Measurements from ENCODE around the gene PRDM12.

PRDM12 gene

DNA sequence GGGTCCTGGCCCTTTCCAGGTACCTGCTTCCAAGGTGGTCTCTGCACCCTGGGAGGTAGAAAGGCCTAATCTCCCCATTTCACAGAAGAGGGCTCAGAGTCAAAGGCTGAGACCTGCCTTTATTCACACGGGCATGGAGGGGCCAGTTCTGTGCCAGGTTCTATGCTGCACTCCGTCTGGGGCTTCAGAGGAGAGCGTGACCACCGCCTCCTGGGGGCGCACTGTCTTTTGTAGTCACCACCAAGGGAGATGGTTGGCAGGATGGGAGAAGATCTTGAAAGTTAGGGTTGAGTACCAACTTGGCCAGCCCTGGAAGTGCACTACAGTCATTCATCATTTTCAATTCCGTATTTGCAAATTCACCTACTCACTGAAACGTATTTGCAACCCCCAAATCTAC lies 23.7 kb upstream of the PRDM12 start:
- DNase-seq (ENCODE audit: low read depth in 1 of 2, low spot score in 1 of 2) = no peak
- no peak for TF ChIP-seq JUND (IDR thresholded peaks at IDR 0.05; ENCODE audit: low read depth)
- in situ Hi-C loops (cut with HindIII; ENCODE audit: low pct_unique_long_range_greater_than_20kb, low sequenced_read_pairs) = no loop called here

- in situ Hi-C loops (cut with HindIII; ENCODE audit: low pct_unique_long_range_greater_than_20kb, low sequenced_read_pairs) = no loop called here
- no peak for DNase-seq (ENCODE audit: low read depth in 1 of 2, low spot score in 1 of 2)
- no peak for TF ChIP-seq JUND (IDR thresholded peaks at IDR 0.05; ENCODE audit: low read depth)
Measured at GRCh38 chr9:130642926-130643325, 21.5 kb upstream of the PRDM12 start.

DNA sequence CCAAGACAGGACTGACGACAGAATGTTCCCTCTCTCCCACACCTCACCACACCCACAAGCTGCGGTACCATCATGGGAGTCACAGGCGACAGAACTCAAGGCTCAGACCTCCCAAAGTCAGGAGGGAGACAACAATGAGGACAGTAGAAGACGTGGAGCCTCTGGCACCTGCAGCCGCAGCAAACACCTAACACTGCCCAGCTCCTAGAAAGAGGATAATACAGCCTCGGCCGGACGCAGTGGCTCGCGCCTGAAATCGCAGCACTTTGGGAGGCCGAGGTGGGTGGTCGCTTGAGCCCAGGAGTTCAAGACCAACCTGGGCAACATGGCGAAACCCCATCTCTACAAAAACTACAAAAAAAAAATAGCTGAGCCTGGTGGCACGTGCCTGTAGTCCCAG lies 13.2 kb upstream of the PRDM12 start:
- no peak for TF ChIP-seq JUND (IDR thresholded peaks at IDR 0.05; ENCODE audit: low read depth)
- in situ Hi-C loops (cut with HindIII; ENCODE audit: low pct_unique_long_range_greater_than_20kb, low sequenced_read_pairs) = no loop called here
- no peak for DNase-seq (ENCODE audit: low read depth in 1 of 2, low spot score in 1 of 2)

DNA sequence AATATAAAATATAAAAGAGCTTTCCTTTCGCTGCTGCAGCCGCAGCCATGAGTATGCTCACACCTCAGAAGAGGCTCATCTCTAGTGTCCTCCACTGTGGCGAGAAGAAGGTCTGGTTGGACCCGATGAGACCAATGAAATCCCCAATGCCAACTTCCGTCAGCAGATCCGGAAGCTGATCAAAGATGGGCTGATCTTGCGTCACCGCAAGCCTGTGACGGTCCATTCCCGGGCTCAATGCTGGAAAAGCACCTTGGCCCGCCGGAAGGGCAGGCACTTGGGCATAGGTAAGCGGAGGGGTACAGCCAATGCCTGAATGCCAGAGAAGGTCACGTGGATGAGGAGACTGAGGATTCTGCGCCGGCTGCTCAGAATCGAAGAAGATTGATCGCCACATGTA lies 12.6 kb upstream of the PRDM12 start:
- in situ Hi-C loops (cut with HindIII; ENCODE audit: low pct_unique_long_range_greater_than_20kb, low sequenced_read_pairs) = no loop called here
- DNase-seq (ENCODE audit: low read depth in 1 of 2, low spot score in 1 of 2) = no peak
- TF ChIP-seq JUND (IDR thresholded peaks at IDR 0.05; ENCODE audit: low read depth) = no peak

DNA sequence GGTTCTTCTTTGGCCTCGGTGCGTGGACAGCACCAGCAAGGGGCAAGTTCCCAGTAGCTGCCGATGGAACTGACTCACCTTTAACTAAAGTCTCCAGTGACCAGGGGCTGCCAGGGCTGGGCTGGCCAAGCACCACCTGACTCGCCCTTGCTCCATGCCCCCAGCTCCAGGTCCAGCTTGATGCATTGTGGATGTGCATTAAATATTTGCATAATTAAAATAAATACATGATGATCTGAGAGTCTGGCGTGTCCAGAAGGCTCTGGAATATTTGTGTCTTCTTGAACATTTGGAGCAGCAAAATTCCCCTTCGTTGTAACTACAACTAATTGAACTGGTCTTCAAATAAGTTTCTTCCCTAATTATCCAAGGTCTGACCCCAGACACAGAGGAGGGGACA lies 9.5 kb upstream of the PRDM12 start:
- no peak for TF ChIP-seq JUND (IDR thresholded peaks at IDR 0.05; ENCODE audit: low read depth)
- in situ Hi-C loops (cut with HindIII; ENCODE audit: low pct_unique_long_range_greater_than_20kb, low sequenced_read_pairs) = no loop called here
- no peak for DNase-seq (ENCODE audit: low read depth in 1 of 2, low spot score in 1 of 2)

DNA sequence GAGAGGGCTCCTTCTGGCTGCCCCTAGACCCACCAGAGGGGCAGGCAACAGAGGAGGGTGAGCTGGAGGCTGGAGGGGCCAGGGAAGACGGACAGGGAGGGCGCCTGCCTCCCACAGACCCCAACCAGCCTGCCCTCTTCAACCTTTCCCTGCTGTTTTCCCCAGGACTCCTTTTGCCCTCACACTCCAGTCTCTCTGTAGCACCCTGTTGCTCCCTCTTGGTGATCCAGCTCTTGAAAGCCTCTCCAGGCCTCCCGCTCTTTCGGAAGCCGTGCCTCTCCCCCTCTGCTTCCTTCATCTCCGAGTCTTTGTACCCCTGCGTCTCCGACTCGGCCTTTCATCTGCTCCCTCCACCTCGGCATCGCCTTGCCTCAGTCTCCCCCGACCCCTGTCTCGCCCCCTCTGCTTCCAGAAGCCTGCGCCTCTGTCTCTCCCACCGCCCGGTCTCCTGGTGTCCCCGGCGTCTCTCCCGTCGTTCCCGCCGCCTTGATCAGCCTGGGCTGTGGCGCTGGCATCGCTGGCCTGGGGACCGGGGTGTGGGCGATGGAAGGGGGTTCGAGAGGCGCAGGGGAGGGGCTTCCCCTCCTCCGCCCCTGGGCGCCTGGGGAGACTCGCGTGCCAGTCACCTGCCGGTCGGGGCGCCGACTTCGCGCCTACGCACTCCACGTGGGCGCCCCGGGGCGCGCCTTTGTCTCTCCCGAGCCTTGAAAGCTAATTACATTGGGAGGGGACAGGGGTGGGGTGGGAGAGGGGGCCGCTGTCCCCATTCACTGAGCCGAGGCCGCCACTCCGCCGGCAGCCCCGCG lies 5.3 kb upstream of the PRDM12 start:
- no peak for TF ChIP-seq JUND (IDR thresholded peaks at IDR 0.05; ENCODE audit: low read depth)
- DNase-seq (ENCODE audit: low read depth in 1 of 2, low spot score in 1 of 2) = no peak
- in situ Hi-C loops (cut with HindIII; ENCODE audit: low pct_unique_long_range_greater_than_20kb, low sequenced_read_pairs) = no loop called here

DNA sequence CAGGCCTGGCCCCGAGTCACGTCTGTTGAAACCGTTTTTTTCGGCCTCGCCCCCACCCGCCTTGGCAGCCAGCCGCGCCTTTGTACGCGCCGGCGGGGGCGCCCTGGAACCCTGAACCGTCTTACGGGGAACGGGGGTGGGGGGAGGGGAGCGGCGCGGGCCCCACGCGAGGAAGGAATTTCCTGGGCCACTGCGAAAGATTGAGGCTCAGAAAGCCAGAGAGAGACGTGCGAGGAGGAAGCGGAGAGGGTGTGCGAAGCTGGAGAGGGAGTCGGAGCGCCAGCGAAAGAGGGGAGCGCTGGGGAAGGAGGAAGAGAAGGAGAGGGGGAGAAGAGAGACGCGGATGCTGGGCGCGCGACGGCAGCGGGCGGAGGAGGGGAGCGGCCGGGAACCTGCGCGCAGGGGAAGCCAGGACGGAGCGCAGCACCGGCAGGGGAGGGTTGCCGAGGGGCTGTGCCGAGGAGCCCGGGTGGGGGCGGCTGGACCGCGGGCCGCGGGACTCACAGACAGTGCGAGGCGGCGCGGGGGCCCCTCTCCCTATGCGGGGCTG lies 4.6 kb upstream of the PRDM12 start:
- TF ChIP-seq JUND (IDR thresholded peaks at IDR 0.05; ENCODE audit: low read depth) = no peak
- no peak for DNase-seq (ENCODE audit: low read depth in 1 of 2, low spot score in 1 of 2)
- in situ Hi-C loops (cut with HindIII; ENCODE audit: low pct_unique_long_range_greater_than_20kb, low sequenced_read_pairs) = no loop called here

- no peak for TF ChIP-seq JUND (IDR thresholded peaks at IDR 0.05; ENCODE audit: low read depth)
- in situ Hi-C loops (cut with HindIII; ENCODE audit: low pct_unique_long_range_greater_than_20kb, low sequenced_read_pairs) = no loop called here
- no peak for DNase-seq (ENCODE audit: low read depth in 1 of 2, low spot score in 1 of 2)
Measured at GRCh38 chr9:130660326-130660682, 4.1 kb upstream of the PRDM12 start.

- DNase-seq (ENCODE audit: low read depth in 1 of 2, low spot score in 1 of 2) = no peak
- no peak for TF ChIP-seq JUND (IDR thresholded peaks at IDR 0.05; ENCODE audit: low read depth)
- in situ Hi-C loops (cut with HindIII; ENCODE audit: low pct_unique_long_range_greater_than_20kb, low sequenced_read_pairs) = no loop called here
Measured at GRCh38 chr9:130660683-130661450, 3.5 kb upstream of the PRDM12 start.

DNA sequence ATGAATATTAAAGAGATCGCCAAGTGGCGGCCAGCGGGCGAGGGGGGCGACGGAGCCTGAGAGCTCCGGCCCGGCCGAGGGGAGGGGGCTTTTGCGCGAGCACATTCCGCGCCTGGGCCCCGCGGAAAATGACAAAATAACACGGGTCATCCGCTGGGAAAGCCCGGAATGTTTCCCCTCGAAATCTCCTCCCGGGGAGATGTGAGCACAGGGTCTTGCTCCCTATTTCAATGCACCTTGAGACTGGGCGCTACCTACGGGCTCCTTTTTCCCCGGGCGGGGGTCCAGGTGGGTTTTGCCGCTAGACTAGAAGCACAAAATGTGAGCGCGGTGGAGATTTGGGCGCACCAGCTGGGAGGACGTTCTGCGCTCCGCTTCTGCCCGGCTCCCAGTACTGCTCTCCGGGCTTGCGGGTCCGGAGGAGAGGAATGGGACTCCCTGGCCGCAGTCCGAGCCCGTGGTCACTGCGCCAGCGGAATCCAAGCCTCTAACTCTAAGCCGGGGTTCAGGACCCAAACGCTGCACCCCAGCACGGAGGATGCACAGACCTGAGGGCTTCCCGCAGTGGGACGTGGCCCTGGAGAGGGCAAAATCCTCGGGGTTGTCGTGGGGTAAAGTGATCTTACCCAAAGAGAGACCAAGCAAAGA lies 2.8 kb upstream of the PRDM12 start:
- in situ Hi-C loops (cut with HindIII; ENCODE audit: low pct_unique_long_range_greater_than_20kb, low sequenced_read_pairs) = no loop called here
- no peak for DNase-seq (ENCODE audit: low read depth in 1 of 2, low spot score in 1 of 2)
- no peak for TF ChIP-seq JUND (IDR thresholded peaks at IDR 0.05; ENCODE audit: low read depth)

- no peak for TF ChIP-seq JUND (IDR thresholded peaks at IDR 0.05; ENCODE audit: low read depth)
- in situ Hi-C loops (cut with HindIII; ENCODE audit: low pct_unique_long_range_greater_than_20kb, low sequenced_read_pairs) = no loop called here
- no peak for DNase-seq (ENCODE audit: low read depth in 1 of 2, low spot score in 1 of 2)
Measured at GRCh38 chr9:130662099-130662969, 2.1 kb upstream of the PRDM12 start.

DNA sequence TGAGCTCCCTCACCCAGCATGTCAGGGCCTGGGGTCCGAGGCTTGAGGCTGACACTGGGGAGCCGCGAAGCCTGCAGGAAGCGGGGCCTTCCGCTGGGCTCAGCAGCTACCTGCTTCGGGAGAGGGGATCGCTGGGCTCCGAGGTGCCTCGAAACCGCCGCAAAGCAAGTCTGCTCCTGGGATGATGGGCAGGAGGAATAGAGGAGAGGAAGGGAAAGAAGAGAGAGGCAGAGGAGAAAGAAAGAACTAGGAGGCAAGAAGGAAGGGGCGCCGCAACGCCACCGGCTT lies 1.5 kb upstream of the PRDM12 start:
- no peak for DNase-seq (ENCODE audit: low read depth in 1 of 2, low spot score in 1 of 2)
- in situ Hi-C loops (cut with HindIII; ENCODE audit: low pct_unique_long_range_greater_than_20kb, low sequenced_read_pairs) = no loop called here
- no peak for TF ChIP-seq JUND (IDR thresholded peaks at IDR 0.05; ENCODE audit: low read depth)

Data from T47D (cell line).